Fibroblast of villous mesenchyme (primary cell): Measurements from ENCODE around the gene ZNF69. TPM values are rescaled to one million over a fixed set of nuclear protein-coding genes. Genes with fewer than 3 reads are reported as not detected.
A peak's percentile ranks its signal among the peaks of the same experiment; 100 is the strongest.
"Not testable (repeated sequence)": the region's sequence is repeated elsewhere in the genome, so short reads cannot be mapped to it uniquely, and the experiment has no call there.

ENCODE experiments used
- DNase-seq: peaks from one replicate; pipeline ENCODE4 v3.0.0-alpha.2; 2010; ENCODE audit warnings: low read depth
- H3K4me3 ChIP-seq: 2 replicates; pipeline ENCODE4 v1.5.1; 2011; ENCODE audit warnings: low read depth, mild to moderate bottlenecking, low read length
- total RNA-seq: library from RNA; depleted of rRNA; stranded (reverse); fragments of >200 nt; gene quantifications from 2 replicates; pipeline ENCODE4 v1.2.3, GENCODE V29; 2012
- TF ChIP-seq, protein P1 (sequence below): IDR thresholded peaks from 2 replicates; pipeline ENCODE4 v1.5.1; 2012; ENCODE audit warnings: low read depth, mild to moderate bottlenecking, low read length; ENCODE audit not compliant: insufficient read depth

The ZNF69 gene
- total RNA-seq, 1 donor: 12.1 TPM

DNA sequence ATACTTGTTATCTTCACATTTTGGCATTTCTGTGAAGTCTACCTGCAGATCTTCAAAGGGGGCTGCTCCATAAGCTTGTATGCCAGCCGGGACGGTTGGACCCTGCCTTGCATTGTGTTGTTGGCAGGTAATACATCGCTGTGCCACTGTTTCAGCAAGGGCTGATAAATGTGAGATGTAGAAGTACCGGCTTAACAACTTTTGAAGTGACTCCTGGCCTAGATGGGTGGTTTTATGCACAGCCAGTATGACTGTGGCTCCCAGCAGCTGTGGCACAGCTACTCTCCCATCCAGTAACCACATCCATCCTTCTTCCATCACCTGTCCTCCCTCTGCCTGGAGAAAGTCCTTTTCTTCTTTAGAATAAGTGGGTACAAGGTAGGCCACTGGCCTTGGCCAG, 57.1 kb downstream of the ZNF69 start:
- DNase-seq: no peak
- TF ChIP-seq, protein P1, sequence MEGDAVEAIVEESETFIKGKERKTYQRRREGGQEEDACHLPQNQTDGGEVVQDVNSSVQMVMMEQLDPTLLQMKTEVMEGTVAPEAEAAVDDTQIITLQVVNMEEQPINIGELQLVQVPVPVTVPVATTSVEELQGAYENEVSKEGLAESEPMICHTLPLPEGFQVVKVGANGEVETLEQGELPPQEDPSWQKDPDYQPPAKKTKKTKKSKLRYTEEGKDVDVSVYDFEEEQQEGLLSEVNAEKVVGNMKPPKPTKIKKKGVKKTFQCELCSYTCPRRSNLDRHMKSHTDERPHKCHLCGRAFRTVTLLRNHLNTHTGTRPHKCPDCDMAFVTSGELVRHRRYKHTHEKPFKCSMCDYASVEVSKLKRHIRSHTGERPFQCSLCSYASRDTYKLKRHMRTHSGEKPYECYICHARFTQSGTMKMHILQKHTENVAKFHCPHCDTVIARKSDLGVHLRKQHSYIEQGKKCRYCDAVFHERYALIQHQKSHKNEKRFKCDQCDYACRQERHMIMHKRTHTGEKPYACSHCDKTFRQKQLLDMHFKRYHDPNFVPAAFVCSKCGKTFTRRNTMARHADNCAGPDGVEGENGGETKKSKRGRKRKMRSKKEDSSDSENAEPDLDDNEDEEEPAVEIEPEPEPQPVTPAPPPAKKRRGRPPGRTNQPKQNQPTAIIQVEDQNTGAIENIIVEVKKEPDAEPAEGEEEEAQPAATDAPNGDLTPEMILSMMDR: no peak
- H3K4me3 ChIP-seq: no peak overlapping the region

DNA sequence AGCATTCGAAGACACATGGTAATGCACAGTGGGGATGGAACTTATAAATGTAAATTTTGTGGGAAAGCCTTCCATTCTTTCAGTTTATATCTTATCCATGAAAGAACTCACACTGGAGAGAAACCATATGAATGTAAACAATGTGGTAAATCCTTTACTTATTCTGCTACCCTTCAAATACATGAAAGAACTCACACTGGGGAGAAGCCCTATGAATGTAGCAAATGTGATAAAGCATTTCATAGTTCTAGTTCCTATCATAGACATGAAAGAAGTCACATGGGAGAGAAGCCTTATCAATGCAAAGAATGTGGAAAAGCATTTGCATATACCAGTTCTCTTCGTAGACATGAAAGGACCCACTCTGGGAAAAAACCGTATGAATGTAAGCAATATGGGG, 61.1 kb downstream of the ZNF69 start:
- H3K4me3 ChIP-seq: no peak overlapping the region
- no peak for DNase-seq
- TF ChIP-seq, protein P1: no peak

DNA sequence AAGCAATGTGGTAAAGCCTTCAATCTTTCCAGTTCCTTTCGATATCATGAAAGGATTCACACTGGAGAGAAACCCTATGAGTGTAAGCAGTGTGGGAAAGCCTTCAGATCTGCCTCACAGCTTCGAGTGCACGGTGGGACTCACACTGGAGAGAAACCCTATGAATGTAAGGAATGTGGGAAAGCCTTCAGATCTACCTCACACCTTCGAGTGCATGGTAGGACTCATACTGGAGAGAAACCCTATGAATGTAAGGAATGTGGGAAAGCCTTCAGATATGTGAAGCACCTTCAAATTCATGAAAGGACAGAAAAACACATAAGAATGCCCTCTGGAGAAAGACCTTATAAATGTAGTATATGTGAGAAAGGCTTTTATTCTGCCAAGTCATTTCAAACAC, 61.6 kb downstream of the ZNF69 start:
- TF ChIP-seq, protein P1: no peak
- peak; percentile 6 for DNase-seq
- H3K4me3 ChIP-seq: no peak overlapping the region

DNA sequence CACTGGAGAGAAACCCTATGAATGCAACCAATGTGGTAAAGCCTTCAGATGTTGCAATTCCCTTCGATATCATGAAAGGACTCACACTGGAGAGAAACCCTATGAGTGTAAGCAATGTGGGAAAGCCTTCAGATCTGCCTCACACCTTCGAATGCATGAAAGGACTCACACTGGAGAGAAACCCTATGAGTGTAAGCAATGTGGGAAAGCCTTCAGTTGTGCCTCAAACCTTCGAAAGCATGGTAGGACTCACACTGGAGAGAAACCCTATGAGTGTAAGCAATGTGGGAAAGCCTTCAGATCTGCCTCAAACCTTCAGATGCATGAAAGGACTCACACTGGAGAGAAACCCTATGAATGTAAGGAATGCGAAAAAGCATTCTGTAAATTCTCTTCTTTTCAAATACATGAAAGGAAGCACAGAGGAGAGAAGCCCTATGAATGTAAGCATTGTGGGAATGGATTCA, 62.1 kb downstream of the ZNF69 start:
- not testable (repeated sequence) for DNase-seq, H3K4me3 ChIP-seq

DNA sequence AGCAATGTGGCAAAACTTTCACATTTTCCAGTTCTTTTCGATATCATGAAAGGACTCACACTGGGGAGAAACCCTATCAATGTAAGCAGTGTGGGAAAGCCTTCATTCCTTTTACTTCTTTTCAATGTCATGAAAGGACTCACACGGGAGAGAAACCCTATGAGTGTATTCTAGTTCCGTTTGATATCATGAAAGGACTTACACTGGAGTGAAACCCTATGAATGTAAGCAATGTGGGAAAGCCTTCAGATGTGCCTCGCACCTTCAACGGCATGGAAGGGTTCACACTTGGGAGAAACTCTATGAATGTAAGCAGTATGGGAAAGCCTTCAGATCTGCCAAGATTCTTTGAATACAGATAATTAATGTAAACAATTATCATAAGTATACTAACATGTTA, 62.7 kb downstream of the ZNF69 start:
- no peak overlapping the region for H3K4me3 ChIP-seq
- DNase-seq: no peak
- TF ChIP-seq, protein P1: no peak

Other genes with a start within 250 kb of the ZNF69 start
- 5.2 and 5.6 TPM in 2 replicates for gene ZNF823, start 148.8 kb upstream of the ZNF69 start, total RNA-seq
- 5.6 and 6.8 TPM in 2 replicates for gene ZNF441, start 120.8 kb upstream of the ZNF69 start, total RNA-seq
- gene ZNF491, start 89.3 kb upstream of the ZNF69 start, total RNA-seq: 1.3 and 2.2 TPM in 2 replicates
- 6.8 and 9.5 TPM in 2 replicates for gene ZNF440, start 73.5 kb upstream of the ZNF69 start, total RNA-seq
- gene ZNF439, start 39.1 kb upstream of the ZNF69 start, total RNA-seq: 2.6 and 4.3 TPM in 2 replicates
- 6.9 and 7.7 TPM in 2 replicates for gene ZNF700, start 37.3 kb downstream of the ZNF69 start, total RNA-seq
- 0.32 and 0.86 TPM in 2 replicates for gene ZNF763, start 77.3 kb downstream of the ZNF69 start, total RNA-seq
- 1.3 and 4.2 TPM in 2 replicates for gene ZNF433, start 147.9 kb downstream of the ZNF69 start, total RNA-seq
- gene ZNF878, start 165.2 kb downstream of the ZNF69 start, total RNA-seq: under 0.01 TPM in 2 replicates
- 1.3 and 1.7 TPM in 2 replicates for gene ZNF844, start 176.9 kb downstream of the ZNF69 start, total RNA-seq